Muscle of leg (tissue), 11 donors: ENCODE results near the gene ADCY3. TPM values are rescaled to one million over a fixed set of nuclear protein-coding genes. Genes with fewer than 3 reads are reported as not detected.

Experiments
- DNase-seq: peaks from one replicate; pipeline ENCODE4 v3.0.0; 2013
- H3K27ac ChIP-seq: one replicate; pipeline ENCODE4 v1.5.1; 2013; ENCODE audit warnings: mild to moderate bottlenecking, low read length, control low read depth
- H3K27me3 ChIP-seq: one replicate; pipeline ENCODE4 v1.6.1; 2013; ENCODE audit warnings: low read length; ENCODE audit not compliant: control insufficient read depth, insufficient read depth
- H3K36me3 ChIP-seq: one replicate; pipeline ENCODE4 v1.6.1; 2013; ENCODE audit warnings: low read length; ENCODE audit not compliant: control insufficient read depth, insufficient read depth
- H3K4me1 ChIP-seq: one replicate; pipeline ENCODE4 v1.6.1; 2013; ENCODE audit warnings: low read length; ENCODE audit not compliant: control insufficient read depth, insufficient read depth
- H3K4me3 ChIP-seq: one replicate; pipeline ENCODE4 v1.5.1; 2013; ENCODE audit warnings: low read length, control low read depth
- H3K9me3 ChIP-seq: replicated peaks from 2 replicates; pipeline ENCODE4 v1.6.1; 2013; ENCODE audit warnings: low read depth, low read length; ENCODE audit not compliant: control insufficient read depth
- WGBS: methylation state at CpG from one replicate; pipeline ENCODE4 v1.1.5; 2013; ENCODE audit warnings: missing lambda C conversion rate; ENCODE audit not compliant: insufficient coverage; 5-methylcytosine and 5-hydroxymethylcytosine counted together
- polyA plus RNA-seq, 8 donors: library from polyadenylated mRNA; unstranded; fragments of 120-200 nt; gene quantifications; one replicate each; pipeline versions ENCODE4 v1.2.1 to v1.2.3, GENCODE V29; 2013; ENCODE audit warnings: inconsistent platforms in 1 of 8, low replicate concordance in 1 of 8; ENCODE audit not compliant: insufficient read length in 8 of 8, insufficient read depth in 1 of 8
- total RNA-seq: library from RNA; stranded (reverse); fragments of 120-200 nt; gene quantifications from one replicate; pipeline ENCODE4 v1.2.4, GENCODE V29; 2013

The ADCY3 gene
- total and polyA plus RNA-seq, 9 donors: 19.7 to 37.7 (median 29.7) TPM

DNA sequence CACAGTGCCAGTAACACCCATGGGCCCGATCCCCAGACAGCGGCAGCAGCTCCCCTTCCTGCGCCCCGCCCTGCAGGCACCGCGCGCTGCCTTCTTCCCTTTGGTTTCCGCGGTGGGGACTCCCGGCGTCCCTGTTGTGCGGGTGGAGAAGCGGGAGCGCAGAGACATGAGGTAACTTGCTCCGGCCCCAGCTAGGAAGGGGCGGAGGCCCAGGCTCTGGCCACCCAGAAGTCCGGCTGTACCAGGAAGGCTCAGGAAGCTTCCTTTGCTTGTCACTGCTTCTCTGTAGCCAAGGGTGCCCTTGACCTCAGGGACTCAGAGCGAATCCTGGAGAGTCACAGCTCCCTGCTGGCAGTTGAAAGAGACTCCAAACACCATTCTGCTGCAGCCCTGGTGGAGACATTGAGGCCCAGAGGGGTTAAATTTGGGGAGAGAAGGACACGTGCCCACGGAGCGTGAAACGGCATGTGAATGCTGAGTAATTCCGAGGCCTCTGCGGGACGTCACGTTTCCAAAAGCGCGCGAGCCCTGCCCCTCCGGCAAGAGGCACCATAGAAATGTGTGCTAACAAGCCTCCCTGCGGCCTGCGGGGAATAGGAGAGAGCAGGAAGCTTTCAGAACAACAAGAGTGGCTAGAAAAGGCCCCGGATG, 6.7 kb upstream of the ADCY3 start:
- DNase-seq: peak; percentile 59
- H3K4me3 ChIP-seq: peak overlapping the region; percentile 9
- H3K4me1 ChIP-seq: peaks cover 12% of the 10 kb centered on the region
- no peak overlapping the region for H3K27ac ChIP-seq
- WGBS: 10% methylated on average over 27 of the region's 33 CpGs
- peaks cover 6% of the 10 kb centered on the region for H3K27me3 ChIP-seq
- no peaks in the 10 kb centered on the region for H3K36me3 ChIP-seq
- H3K9me3 ChIP-seq: no peaks in the 10 kb centered on the region

DNA sequence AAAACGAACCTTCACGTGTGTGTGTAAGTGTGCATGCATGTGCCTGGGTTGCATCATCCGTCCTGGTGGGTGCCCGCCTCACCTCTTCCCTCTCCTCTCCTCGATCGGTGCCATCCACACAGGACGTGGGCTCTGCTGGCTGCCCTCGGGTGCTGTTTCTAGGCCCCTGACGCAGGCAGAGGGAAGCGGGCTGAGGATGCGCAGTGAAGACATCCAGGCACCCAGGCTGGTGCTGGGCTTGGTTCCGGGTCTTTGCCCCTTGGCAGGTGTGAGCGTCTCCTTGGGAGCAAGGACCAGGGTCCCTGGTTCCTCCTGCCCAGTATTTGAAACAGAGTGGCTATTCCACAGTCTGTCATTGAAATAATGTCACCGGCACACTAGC, 6.2 kb upstream of the ADCY3 start:
- Histone ChIP-seq H3K9me3 (no peaks in the 10 kb centered on the region), H3K27ac (no peak overlapping the region), H3K27me3 (peaks cover 6% of the 10 kb centered on the region), H3K4me1 (peaks cover 12% of the 10 kb centered on the region), H3K36me3 (no peaks in the 10 kb centered on the region), H3K4me3 (peak overlapping the region; percentile 9)
- no peak for DNase-seq
- 86% methylated on average over 9 of the region's 14 CpGs for WGBS

DNA sequence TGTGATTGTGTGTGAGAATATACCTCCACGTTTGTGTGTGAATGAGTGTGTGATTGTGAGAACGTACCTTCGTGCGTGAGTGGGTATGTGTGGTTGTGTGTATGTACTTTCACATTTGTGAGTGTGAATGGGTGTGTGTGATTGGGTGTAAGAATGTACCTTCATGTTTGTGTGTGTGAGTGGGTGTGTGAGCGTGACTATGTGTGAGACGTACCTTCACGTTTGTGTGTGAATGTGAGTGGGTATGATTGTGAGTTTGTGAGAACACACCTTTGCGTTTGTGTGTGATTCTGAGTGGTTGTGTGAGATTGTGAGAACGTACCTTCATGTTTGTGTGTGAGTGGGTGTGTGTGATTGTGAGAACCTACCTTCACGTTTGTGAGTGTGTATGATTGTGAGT, 5.8 kb upstream of the ADCY3 start:
- Histone ChIP-seq H3K36me3 (no peaks in the 10 kb centered on the region), H3K9me3 (no peaks in the 10 kb centered on the region), H3K27me3 (peaks cover 10% of the 10 kb centered on the region), H3K27ac (no peak overlapping the region), H3K4me1 (peaks cover 15% of the 10 kb centered on the region), H3K4me3 (no peak overlapping the region)
- DNase-seq: no peak
- 97% methylated on average over 10 of the region's 10 CpGs for WGBS

- WGBS: 72% methylated on average over 5 of the region's 6 CpGs
- no peak overlapping the region for H3K4me3 ChIP-seq
Observed at GRCh38 chr2:24924732-24925131, 4.7 kb upstream of the ADCY3 start.

DNA sequence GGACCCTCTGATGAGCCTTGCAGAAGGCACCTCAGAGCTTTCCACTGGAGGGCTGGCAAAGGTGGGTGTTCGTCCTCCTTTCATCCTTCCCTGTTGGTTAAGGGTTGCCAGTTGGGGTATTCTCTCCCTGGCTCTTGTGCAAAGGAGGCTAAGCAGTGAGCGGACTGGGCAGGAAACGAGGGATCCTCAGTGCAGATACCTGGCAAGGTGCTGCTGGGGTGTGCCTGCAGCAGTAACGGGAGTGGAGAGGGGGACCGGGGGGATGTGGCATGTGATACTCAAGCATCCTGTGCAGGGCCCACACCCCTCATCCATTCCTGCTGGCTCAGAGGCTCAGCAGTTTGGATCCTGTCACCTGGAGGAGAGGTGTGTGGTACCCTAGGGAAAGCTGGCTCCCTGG, 4.2 kb upstream of the ADCY3 start:
- Histone ChIP-seq H3K27ac (no peak overlapping the region), H3K4me3 (no peak overlapping the region), H3K9me3 (no peaks in the 10 kb centered on the region), H3K4me1 (peaks cover 19% of the 10 kb centered on the region), H3K27me3 (peaks cover 10% of the 10 kb centered on the region), H3K36me3 (no peaks in the 10 kb centered on the region)
- WGBS: 93% methylated on average over 3 of the region's 5 CpGs
- no peak for DNase-seq

More at GRCh38 chr2:24924732-24925131, 4.7 kb upstream of the ADCY3 start:
- H3K9me3 ChIP-seq: no peaks in the 10 kb centered on the region
- peaks cover 17% of the 10 kb centered on the region for H3K4me1 ChIP-seq
- H3K36me3 ChIP-seq: no peaks in the 10 kb centered on the region
- no peak for DNase-seq
- no peak overlapping the region for H3K27ac ChIP-seq
- peaks cover 10% of the 10 kb centered on the region for H3K27me3 ChIP-seq

- Histone ChIP-seq H3K9me3 (no peaks in the 10 kb centered on the region), H3K27me3 (peaks cover 10% of the 10 kb centered on the region), H3K27ac (no peak overlapping the region), H3K4me3 (no peak overlapping the region), H3K4me1 (peaks cover 30% of the 10 kb centered on the region), H3K36me3 (peaks cover 2% of the 10 kb centered on the region)
- 85% methylated on average over 8 of the region's 10 CpGs for WGBS
- DNase-seq: no peak
Observed at GRCh38 chr2:24923106-24923505, 3.1 kb upstream of the ADCY3 start.

DNA sequence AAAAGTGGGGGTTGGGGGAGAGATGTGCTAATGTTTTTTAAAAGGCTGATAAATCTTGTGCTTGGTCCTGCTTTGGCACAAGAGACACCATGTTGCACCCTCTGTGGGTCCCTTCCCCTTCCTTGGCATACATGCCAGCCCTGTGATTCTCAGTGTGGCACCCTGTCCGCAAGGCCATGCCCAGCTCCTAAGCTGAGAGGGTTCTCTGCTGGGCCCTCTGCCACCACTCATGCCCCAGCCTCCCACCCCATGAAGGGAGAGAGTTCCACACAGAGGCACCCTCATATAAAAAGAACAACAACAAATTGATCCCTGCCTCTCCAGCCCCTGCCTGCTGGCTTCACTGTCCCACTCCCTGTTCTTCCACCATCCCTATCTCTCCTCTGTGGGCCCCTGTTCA, 2.5 kb upstream of the ADCY3 start:
- no peak overlapping the region for H3K4me3 ChIP-seq
- no peak for DNase-seq
- H3K4me1 ChIP-seq: peaks cover 35% of the 10 kb centered on the region
- H3K36me3 ChIP-seq: peaks cover 7% of the 10 kb centered on the region
- H3K27me3 ChIP-seq: peaks cover 10% of the 10 kb centered on the region
- no peak overlapping the region for H3K27ac ChIP-seq
- WGBS: 100% methylated on average over 1 of the region's 1 CpG
- no peaks in the 10 kb centered on the region for H3K9me3 ChIP-seq

DNA sequence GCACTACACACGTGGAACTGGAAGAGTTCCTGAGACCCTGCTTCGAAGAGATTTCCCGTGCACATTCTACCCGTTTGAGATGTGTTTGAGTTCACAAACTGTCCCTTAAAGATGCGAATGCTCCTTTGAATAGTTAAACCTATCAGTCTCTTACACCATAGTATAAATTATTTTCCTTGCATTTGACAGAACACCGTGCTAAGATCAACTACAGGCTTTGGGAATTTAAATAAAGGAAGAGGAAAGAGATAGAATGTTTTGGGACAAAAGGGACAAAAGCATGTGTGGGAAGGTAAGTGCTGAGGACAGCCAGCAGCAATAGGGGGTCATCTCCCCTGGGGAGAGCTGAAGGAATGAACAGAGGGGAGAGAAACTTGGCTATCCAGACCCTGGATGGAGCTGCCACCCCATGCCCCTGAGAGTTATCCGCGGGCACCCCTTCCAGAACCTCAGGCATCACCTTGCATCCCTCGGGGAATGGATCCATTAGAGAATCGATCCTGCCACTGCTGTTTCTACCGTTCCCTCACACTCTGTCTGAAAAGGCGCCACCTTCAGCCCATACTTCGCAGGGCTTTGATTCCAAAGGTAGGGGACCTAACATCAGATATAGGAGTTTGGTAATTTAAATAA, 888 bp upstream of the ADCY3 start:
- no peak for DNase-seq
- Histone ChIP-seq H3K36me3 (peaks cover 9% of the 10 kb centered on the region), H3K4me3 (peak overlapping the region; percentile 41), H3K27ac (no peak overlapping the region), H3K4me1 (peaks cover 28% of the 10 kb centered on the region), H3K9me3 (no peaks in the 10 kb centered on the region), H3K27me3 (peaks cover 4% of the 10 kb centered on the region)
- 39% methylated on average over 5 of the region's 13 CpGs for WGBS

- peak overlapping the region; percentile 45 for H3K4me3 ChIP-seq
- under 1% methylated on average over 76 of the region's 76 CpGs for WGBS
Observed at GRCh38 chr2:24919506-24920097, 435 bp downstream of the ADCY3 start.

DNA sequence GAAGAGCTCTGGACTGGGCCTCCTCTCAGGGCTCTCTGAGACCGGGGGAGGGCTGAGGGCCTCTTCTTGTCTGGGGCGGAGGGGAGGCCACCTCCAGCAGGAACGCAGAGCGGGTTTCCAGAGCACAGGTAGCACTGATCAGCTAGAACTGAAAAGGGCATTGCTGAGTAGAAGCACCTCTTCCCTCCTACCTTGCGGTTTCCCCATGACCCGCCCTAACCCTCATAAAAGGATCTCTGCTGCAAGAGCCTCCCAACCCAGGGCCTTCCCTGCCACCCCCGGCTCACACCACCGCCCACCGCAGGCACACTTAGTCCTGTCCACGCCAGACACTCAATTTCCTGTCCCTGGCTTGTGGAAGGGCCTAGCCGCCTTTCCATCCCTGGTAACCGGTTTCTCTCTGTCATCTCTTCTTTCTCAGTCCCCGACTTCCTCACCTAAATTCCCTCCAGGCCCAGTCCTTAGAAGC, 966 bp downstream of the ADCY3 start:
- no peak for DNase-seq
- H3K4me3 ChIP-seq: peak overlapping the region; percentile 45
- H3K9me3 ChIP-seq: no peaks in the 10 kb centered on the region
- H3K27me3 ChIP-seq: peaks cover 4% of the 10 kb centered on the region
- peaks cover 16% of the 10 kb centered on the region for H3K36me3 ChIP-seq
- H3K27ac ChIP-seq: peak overlapping the region; percentile 4
- 14% methylated on average over 10 of the region's 13 CpGs for WGBS
- H3K4me1 ChIP-seq: peaks cover 31% of the 10 kb centered on the region

More at GRCh38 chr2:24919506-24920097, 435 bp downstream of the ADCY3 start:
- peak overlapping the region; percentile 4 for H3K27ac ChIP-seq
- DNase-seq: peak; percentile 22
- peaks cover 14% of the 10 kb centered on the region for H3K36me3 ChIP-seq
- no peaks in the 10 kb centered on the region for H3K9me3 ChIP-seq
- peaks cover 30% of the 10 kb centered on the region for H3K4me1 ChIP-seq
- H3K27me3 ChIP-seq: peaks cover 4% of the 10 kb centered on the region
